GM23338 (cell line): Measurements from ENCODE around the gene UBE2V1.

Source experiments
- CREB1 ChIP-seq: fragments of 250-450 bp; sonication (Bioruptor Pico); IDR thresholded peaks from 2 replicates; pipeline ENCODE4 v1.5.0; 2020; ENCODE audit warnings: low read depth, mild to moderate bottlenecking, moderate library complexity
- CTCF ChIP-seq, 2 experiments: fragments of 200-600 bp in 1 of 2; sonication (generic) in 1 of 2; conservative IDR thresholded peaks; 2 replicates each; pipeline versions ENCODE4 v1.5.1 to v1.6.1; 2016 to 2017; ENCODE audit warnings: antibody characterized with exemption in 2 of 2, low read depth in 2 of 2, mild to moderate bottlenecking in 2 of 2, moderate library complexity in 1 of 2
- ETS1 ChIP-seq: IDR thresholded peaks from 2 replicates; pipeline ENCODE4 v1.6.1; 2016; ENCODE audit warnings: antibody characterized with exemption
- EZH2 ChIP-seq: fragments of 200-600 bp; sonication (generic); IDR thresholded peaks from one replicate; pipeline ENCODE4 v1.8.0; 2017; ENCODE audit warnings: antibody characterized with exemption, mild to moderate bottlenecking, low read depth; ENCODE audit not compliant: unreplicated experiment
- EZH2phosphoT487 ChIP-seq: fragments of 200-600 bp; sonication (generic); IDR thresholded peaks from one replicate; pipeline ENCODE4 v1.8.1; 2018; ENCODE audit warnings: antibody characterized with exemption; ENCODE audit not compliant: unreplicated experiment
- JUNB ChIP-seq: IDR thresholded peaks from one replicate; pipeline ENCODE4 v1.6.1; 2016; ENCODE audit warnings: antibody characterized with exemption; ENCODE audit not compliant: unreplicated experiment
- NANOG ChIP-seq: IDR thresholded peaks from 2 replicates; pipeline ENCODE4 v1.6.1; 2016; ENCODE audit warnings: antibody characterized with exemption, borderline replicate concordance
- POLR2AphosphoS5 ChIP-seq: IDR thresholded peaks from 2 replicates; pipeline ENCODE4 v1.6.1; 2016; ENCODE audit warnings: antibody characterized with exemption, low read depth
- REST ChIP-seq: IDR thresholded peaks from one replicate; pipeline ENCODE4 v1.6.1; 2018; ENCODE audit warnings: antibody characterized with exemption; ENCODE audit not compliant: unreplicated experiment
- ZNF114 ChIP-seq: fragments of 250-450 bp; sonication (Bioruptor Pico); IDR thresholded peaks from 2 replicates; pipeline ENCODE4 v1.5.0; 2020; ENCODE audit warnings: mild to moderate bottlenecking, moderate library complexity
- ZNF331 ChIP-seq: fragments of 250-450 bp; sonication (Bioruptor Pico); IDR thresholded peaks from 2 replicates; pipeline ENCODE4 v1.5.0; 2020; ENCODE audit warnings: low read depth, mild to moderate bottlenecking, moderate library complexity

- TF ChIP-seq CTCF (conservative IDR thresholded peaks at IDR 0.05; ENCODE audit: low read depth in 2 of 2) = no peak
- TF ChIP-seq EZH2 = no peak
- TF ChIP-seq NANOG = no peak
- TF ChIP-seq ETS1 = no peak
- no peak for TF ChIP-seq ZNF331 (CRISPR knock-in tag)
- TF ChIP-seq JUNB = no peak
- TF ChIP-seq EZH2phosphoT487 = no peak
- no peak for TF ChIP-seq POLR2AphosphoS5
- no peak for TF ChIP-seq REST
- TF ChIP-seq CREB1 (CRISPR knock-in tag) = no peak
- no peak for TF ChIP-seq ZNF114
Measured at GRCh38 chr20:50062006-50062838, 50.7 kb downstream of the UBE2V1 start.
